HL-60/S4 (cell line): ENCODE data around the gene OGT.
"Not testable (repeated sequence)": the region's sequence is repeated elsewhere in the genome, so short reads cannot be mapped to it uniquely, and the experiment has no call there.

ENCODE experiments used
- in situ Hi-C: fragments of 300-500 bp; cut with MboI; formaldehyde crosslinking; loops from 2 replicates; pipeline ENCODE4 v1.14.3; 2022; ENCODE audit warnings: low sequenced_read_pairs

The OGT gene

GRCh38 chrX:71537743-71538142, 4.8 kb downstream of the OGT start:
- in situ Hi-C loops, result no loop called here

GRCh38 chrX:71540801-71541200, 7.9 kb downstream of the OGT start:
- in situ Hi-C loops, result no loop called here

- in situ Hi-C loops, result no loop called here
These were observed 8.5 kb downstream of the OGT start for GRCh38 chrX:71541210-71542022.

- in situ Hi-C loops, result no loop called here
These were observed 9.5 kb downstream of the OGT start for GRCh38 chrX:71542411-71542810.

GRCh38 chrX:71542825-71543224, 9.9 kb downstream of the OGT start:
- in situ Hi-C loops, result no loop called here

- in situ Hi-C loops, result no loop called here
These were observed 10.4 kb downstream of the OGT start for GRCh38 chrX:71543316-71543715.

GRCh38 chrX:71545364-71545763, 12.5 kb downstream of the OGT start:
- in situ Hi-C loops, result no loop called here

GRCh38 chrX:71546879-71547278, 14.0 kb downstream of the OGT start:
- in situ Hi-C loops, result no loop called here

- in situ Hi-C loops, result no loop called here
These were observed 14.4 kb downstream of the OGT start for GRCh38 chrX:71547339-71547738.

GRCh38 chrX:71549986-71550385, 17.1 kb downstream of the OGT start:
- in situ Hi-C loops, result no loop called here

- in situ Hi-C loops, result no loop called here
These were observed 17.7 kb downstream of the OGT start for GRCh38 chrX:71550578-71550977.

GRCh38 chrX:71556036-71556435, 23.1 kb downstream of the OGT start:
- in situ Hi-C loops, result no loop called here

GRCh38 chrX:71558920-71559319, 26.0 kb downstream of the OGT start:
- in situ Hi-C loops, result no loop called here

- in situ Hi-C loops, result not testable (repeated sequence)
These were observed 26.9 kb downstream of the OGT start for GRCh38 chrX:71559773-71560172.

GRCh38 chrX:71563921-71564320, 31.0 kb downstream of the OGT start:
- in situ Hi-C loops, result no loop called here

GRCh38 chrX:71565474-71566041, 32.7 kb downstream of the OGT start:
- in situ Hi-C loops, result no loop called here

GRCh38 chrX:71571390-71571789, 38.5 kb downstream of the OGT start:
- in situ Hi-C loops, result not testable (repeated sequence)

- in situ Hi-C loops, result no loop called here
These were observed 40.7 kb downstream of the OGT start for GRCh38 chrX:71573590-71573989.

- in situ Hi-C loops, result no loop called here
These were observed 44.8 kb downstream of the OGT start for GRCh38 chrX:71577682-71578081.

- in situ Hi-C loops, result no loop called here
These were observed 45.6 kb downstream of the OGT start, which contains the start of gene GCNA for GRCh38 chrX:71578253-71579135. Gene GCNA (plus strand): TSS chrX:71578437. CDS start chrX:71580822, 2,385 bp downstream.

GRCh38 chrX:71579136-71579989, 46.5 kb downstream of the OGT start:
- in situ Hi-C loops, result no loop called here
